GM12878 (cell line): Measurements from ENCODE around the gene CDK13. TPM values are rescaled to one million over a fixed set of nuclear protein-coding genes. Genes with fewer than 3 reads are reported as not detected.
A peak's percentile ranks its signal among the peaks of the same experiment; 100 is the strongest.

Experiments
- WRNIP1 ChIP-seq: IDR thresholded peaks from 2 replicates; pipeline ENCODE4 v1.6.1; 2011; ENCODE audit warnings: low read depth, low read length, improper control_type of control experiment, borderline replicate concordance
- polyA plus RNA-seq, 11 experiments: library from polyadenylated mRNA; depleted of rRNA in 4 of 11; unstranded in 6 of 11; stranded (reverse) in 5 of 11; fragments of >200 nt; fragmentation: Nextera tagmentation in 4 of 11; fragmentation: Illumina TruSeq in 1 of 11; extraction: Ambion mirVana in 4 of 11; extraction: Trizol in 1 of 11; gene quantifications; 1 replicate in 1 of 11; 2 replicates in 10 of 11; pipeline versions ENCODE4 v1.2.1 to v1.2.3, GENCODE V29; 2011 to 2016; ENCODE audit warnings: inconsistent platforms in 2 of 11, missing spikeins in 2 of 11, low read depth in 1 of 11
- total RNA-seq, 4 experiments: library from RNA; depleted of rRNA in 3 of 4; stranded (reverse); fragments of >200 nt in 3 of 4; fragmentation: Illumina TruSeq in 1 of 4; extraction: Trizol in 1 of 4; gene quantifications; 2 replicates each; pipeline versions ENCODE4 v1.2.1 to v1.2.3, GENCODE V29; 2013 to 2021
- TF ChIP-seq, protein P1 (sequence below): IDR thresholded peaks from 2 replicates; pipeline ENCODE4 v1.6.1; 2011; ENCODE audit warnings: borderline replicate concordance, low read depth, mild to moderate bottlenecking, moderate library complexity, mixed read lengths, low read length; ENCODE audit not compliant: insufficient read depth; ENCODE audit errors: extremely low read length
- TF ChIP-seq, protein P2 (sequence below): IDR thresholded peaks from 2 replicates; pipeline ENCODE4 v1.6.1; 2012; ENCODE audit warnings: low read length, inconsistent platforms
- TF ChIP-seq, protein P3 (sequence below): fragments of 450-650 bp; conservative IDR thresholded peaks from 2 replicates; pipeline ENCODE4 v1.6.1; 2017; ENCODE audit warnings: mild to moderate bottlenecking, moderate library complexity

CDK13 gene
- total and polyA plus RNA-seq, 10 of the 15 experiments (the other 5 are each of a cell fraction or from before 2014, with no cell fraction given), result 10.8 to 44.4 (median 28.0) TPM

DNA sequence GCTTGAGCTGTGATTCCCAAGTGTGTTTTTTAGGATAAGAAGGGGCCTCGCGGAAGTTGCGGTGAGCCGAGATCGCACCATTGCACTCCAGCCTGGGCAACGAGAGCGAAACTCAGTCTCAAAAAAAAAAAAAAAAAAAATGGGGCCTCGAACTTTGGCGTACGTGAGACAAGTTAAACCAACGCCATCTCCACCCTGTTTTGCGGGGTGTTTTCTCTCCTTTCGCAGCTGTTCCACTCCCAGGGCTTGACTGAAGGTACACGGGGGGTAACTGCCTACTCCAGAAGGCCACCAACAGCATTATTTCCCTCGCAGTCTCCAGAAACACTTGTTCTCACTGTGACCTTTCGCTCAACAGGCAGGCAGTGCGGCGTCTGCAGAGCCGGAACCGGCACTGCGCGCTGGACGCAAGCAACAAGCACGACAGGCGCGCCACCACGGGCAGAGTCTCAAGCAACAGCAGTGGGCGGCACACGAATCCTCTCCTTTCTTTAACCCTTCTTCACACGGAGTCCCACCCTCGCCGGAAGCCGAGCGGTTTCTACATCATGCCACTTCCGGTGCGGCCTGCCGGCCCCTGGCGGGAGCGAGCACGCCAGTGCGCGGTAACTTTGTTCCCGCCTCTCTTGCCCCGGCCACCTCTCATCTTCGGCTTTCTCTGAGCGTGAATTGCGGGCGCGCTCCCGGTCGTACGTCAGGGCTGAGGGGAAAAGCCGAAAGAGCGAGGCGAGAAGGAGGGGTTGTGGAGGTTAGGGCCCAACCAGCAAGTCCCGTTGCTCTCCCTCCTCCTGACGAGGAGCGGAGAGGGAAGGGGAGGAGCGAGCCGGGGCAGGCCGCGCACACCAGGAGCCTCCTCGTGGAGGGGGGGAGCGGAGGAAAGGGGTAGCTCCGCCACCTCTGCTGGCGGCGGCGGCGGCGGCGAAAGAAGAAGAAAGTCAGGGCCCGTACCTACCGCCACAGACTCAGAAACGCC is 814 bp upstream of the CDK13 start (continued):
- TF ChIP-seq, protein P1, sequence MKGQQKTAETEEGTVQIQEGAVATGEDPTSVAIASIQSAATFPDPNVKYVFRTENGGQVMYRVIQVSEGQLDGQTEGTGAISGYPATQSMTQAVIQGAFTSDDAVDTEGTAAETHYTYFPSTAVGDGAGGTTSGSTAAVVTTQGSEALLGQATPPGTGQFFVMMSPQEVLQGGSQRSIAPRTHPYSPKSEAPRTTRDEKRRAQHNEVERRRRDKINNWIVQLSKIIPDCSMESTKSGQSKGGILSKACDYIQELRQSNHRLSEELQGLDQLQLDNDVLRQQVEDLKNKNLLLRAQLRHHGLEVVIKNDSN, result no peak
- TF ChIP-seq, protein P2, sequence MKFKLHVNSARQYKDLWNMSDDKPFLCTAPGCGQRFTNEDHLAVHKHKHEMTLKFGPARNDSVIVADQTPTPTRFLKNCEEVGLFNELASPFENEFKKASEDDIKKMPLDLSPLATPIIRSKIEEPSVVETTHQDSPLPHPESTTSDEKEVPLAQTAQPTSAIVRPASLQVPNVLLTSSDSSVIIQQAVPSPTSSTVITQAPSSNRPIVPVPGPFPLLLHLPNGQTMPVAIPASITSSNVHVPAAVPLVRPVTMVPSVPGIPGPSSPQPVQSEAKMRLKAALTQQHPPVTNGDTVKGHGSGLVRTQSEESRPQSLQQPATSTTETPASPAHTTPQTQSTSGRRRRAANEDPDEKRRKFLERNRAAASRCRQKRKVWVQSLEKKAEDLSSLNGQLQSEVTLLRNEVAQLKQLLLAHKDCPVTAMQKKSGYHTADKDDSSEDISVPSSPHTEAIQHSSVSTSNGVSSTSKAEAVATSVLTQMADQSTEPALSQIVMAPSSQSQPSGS, result no peak
- TF ChIP-seq, protein P3, sequence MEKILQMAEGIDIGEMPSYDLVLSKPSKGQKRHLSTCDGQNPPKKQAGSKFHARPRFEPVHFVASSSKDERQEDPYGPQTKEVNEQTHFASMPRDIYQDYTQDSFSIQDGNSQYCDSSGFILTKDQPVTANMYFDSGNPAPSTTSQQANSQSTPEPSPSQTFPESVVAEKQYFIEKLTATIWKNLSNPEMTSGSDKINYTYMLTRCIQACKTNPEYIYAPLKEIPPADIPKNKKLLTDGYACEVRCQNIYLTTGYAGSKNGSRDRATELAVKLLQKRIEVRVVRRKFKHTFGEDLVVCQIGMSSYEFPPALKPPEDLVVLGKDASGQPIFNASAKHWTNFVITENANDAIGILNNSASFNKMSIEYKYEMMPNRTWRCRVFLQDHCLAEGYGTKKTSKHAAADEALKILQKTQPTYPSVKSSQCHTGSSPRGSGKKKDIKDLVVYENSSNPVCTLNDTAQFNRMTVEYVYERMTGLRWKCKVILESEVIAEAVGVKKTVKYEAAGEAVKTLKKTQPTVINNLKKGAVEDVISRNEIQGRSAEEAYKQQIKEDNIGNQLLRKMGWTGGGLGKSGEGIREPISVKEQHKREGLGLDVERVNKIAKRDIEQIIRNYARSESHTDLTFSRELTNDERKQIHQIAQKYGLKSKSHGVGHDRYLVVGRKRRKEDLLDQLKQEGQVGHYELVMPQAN, result peak; percentile 79
- no peak for TF ChIP-seq WRNIP1
- TF ChIP-seq, all 136 proteins: peak for 64
